SK-N-SH (cell line): Measurements from ENCODE around the gene STT3B.

ENCODE experiments used
- CTCF ChIP-seq: fragments of 200-600 bp; sonication (generic); IDR thresholded peaks from 2 replicates; pipeline ENCODE4 v1.6.1; 2017; ENCODE audit warnings: antibody characterized with exemption, mild to moderate bottlenecking, moderate library complexity
- EP300 ChIP-seq, 2 experiments: IDR thresholded peaks; 2 replicates each; pipeline versions ENCODE4 v1.4.0 to v1.6.1; 2012; ENCODE audit warnings: borderline replicate concordance in 1 of 2, low read depth in 1 of 2, low read length in 1 of 2
- EZH2phosphoT487 ChIP-seq: fragments of 200-600 bp; sonication (generic); IDR thresholded peaks from 2 replicates; pipeline ENCODE4 v1.6.1; 2017; ENCODE audit warnings: low read depth, mixed run types, mild to moderate bottlenecking, antibody characterized with exemption, moderate library complexity, borderline replicate concordance
- FOXM1 ChIP-seq: IDR thresholded peaks from 2 replicates; pipeline ENCODE4 v1.4.0; 2012; ENCODE audit warnings: low read depth, mild to moderate bottlenecking
- NFIC ChIP-seq: IDR thresholded peaks from 2 replicates; pipeline ENCODE4 v1.4.0; 2012; ENCODE audit warnings: borderline replicate concordance
- RCOR1 ChIP-seq: fragments of 150-350 bp; IDR thresholded peaks from 2 replicates; pipeline ENCODE4 v1.6.1; 2017; ENCODE audit warnings: antibody characterized with exemption, low read length
- TEAD4 ChIP-seq: IDR thresholded peaks from 2 replicates; pipeline ENCODE4 v1.4.0; 2012; ENCODE audit warnings: mild to moderate bottlenecking, borderline replicate concordance; ENCODE audit not compliant: insufficient read depth

- TF ChIP-seq RCOR1 (no peak), FOXM1 (no peak), NFIC (no peak), CTCF (no peak), EP300 (IDR thresholded peaks at IDR 0.05; ENCODE audit: borderline replicate concordance in 1 of 2, low read depth in 1 of 2, low read length in 1 of 2) (no peak), EZH2phosphoT487 (no peak), TEAD4 (no peak)
These were observed 27.2 kb upstream of the STT3B start for GRCh38 chr3:31505371-31506048.
